H9 (cell line): Measurements from ENCODE around the gene GSG1L. TPM values are rescaled to one million over a fixed set of nuclear protein-coding genes. Genes with fewer than 3 reads are reported as not detected.

ENCODE experiments used
- DNase-seq: peaks from one replicate; pipeline ENCODE4 v3.0.0-alpha.2; 2017
- H2AFZ ChIP-seq: one replicate; pipeline ENCODE4 v1.6.1; 2013; ENCODE audit warnings: mild to moderate bottlenecking, low read length, control low read depth, moderate library complexity
- H2AK5ac ChIP-seq: 2 replicates; pipeline ENCODE4 v1.6.1; 2013; ENCODE audit warnings: low read length, control low read depth, mixed read lengths; ENCODE audit not compliant: insufficient read length
- H2BK120ac ChIP-seq: one replicate; pipeline ENCODE4 v1.6.1; 2013; ENCODE audit warnings: low read depth, mild to moderate bottlenecking, low read length, control low read depth, inconsistent platforms; ENCODE audit not compliant: poor library complexity, severe bottlenecking
- H2BK12ac ChIP-seq: 2 replicates; pipeline ENCODE4 v1.6.1; 2013; ENCODE audit warnings: low read length, control low read depth, mixed read lengths, low read depth; ENCODE audit not compliant: insufficient read length
- H2BK15ac ChIP-seq: 2 replicates; pipeline ENCODE4 v1.6.1; 2013; ENCODE audit warnings: low read depth, low read length, control low read depth
- H2BK20ac ChIP-seq: one replicate; pipeline ENCODE4 v1.6.1; 2013; ENCODE audit warnings: low read depth, mild to moderate bottlenecking, low read length, control low read depth, inconsistent platforms; ENCODE audit not compliant: poor library complexity, severe bottlenecking
- H2BK5ac ChIP-seq: 2 replicates; pipeline ENCODE4 v1.6.1; 2013; ENCODE audit warnings: low read length, control low read depth, mixed read lengths; ENCODE audit not compliant: insufficient read length
- H3K14ac ChIP-seq: 2 replicates; pipeline ENCODE4 v1.6.1; 2013; ENCODE audit warnings: low read length, control low read depth; ENCODE audit not compliant: insufficient read depth
- H3K18ac ChIP-seq: 2 replicates; pipeline ENCODE4 v1.6.1; 2013; ENCODE audit warnings: low read depth, mild to moderate bottlenecking, mixed read lengths, low read length, control low read depth; ENCODE audit not compliant: insufficient read length
- H3K23ac ChIP-seq: 2 replicates; pipeline ENCODE4 v1.6.1; 2013; ENCODE audit warnings: low read length, control low read depth, mixed read lengths, low read depth; ENCODE audit not compliant: insufficient read length
- H3K23me2 ChIP-seq: 2 replicates; pipeline ENCODE4 v1.6.1; 2013; ENCODE audit warnings: low read depth, mild to moderate bottlenecking, mixed read lengths, low read length, control low read depth; ENCODE audit not compliant: insufficient read length, poor library complexity, severe bottlenecking
- H3K27ac ChIP-seq: 2 replicates; pipeline ENCODE4 v1.5.1; 2013; ENCODE audit warnings: low read length, control low read depth, mixed read lengths, low read depth; ENCODE audit not compliant: insufficient read length
- H3K27me3 ChIP-seq: 2 replicates; pipeline ENCODE4 v1.6.1; 2013; ENCODE audit warnings: low read length, control low read depth, inconsistent platforms; ENCODE audit not compliant: insufficient read depth
- H3K4ac ChIP-seq: 2 replicates; pipeline ENCODE4 v1.6.1; 2013; ENCODE audit warnings: low read depth, mild to moderate bottlenecking, control low read depth, inconsistent platforms, low read length, moderate library complexity
- H3K4me1 ChIP-seq: 2 replicates; pipeline ENCODE4 v1.6.1; 2013; ENCODE audit warnings: low read length, control low read depth, inconsistent platforms; ENCODE audit not compliant: insufficient read depth
- H3K4me2 ChIP-seq: 2 replicates; pipeline ENCODE4 v1.6.1; 2013; ENCODE audit warnings: low read length, control low read depth, mixed read lengths; ENCODE audit not compliant: insufficient read length, insufficient read depth
- H3K56ac ChIP-seq: 2 replicates; pipeline ENCODE4 v1.6.1; 2013; ENCODE audit warnings: low read depth, mild to moderate bottlenecking, mixed read lengths, low read length, control low read depth; ENCODE audit not compliant: insufficient read length
- H3K79me1 ChIP-seq: 2 replicates; pipeline ENCODE4 v1.6.1; 2013; ENCODE audit warnings: low read depth, mild to moderate bottlenecking, moderate library complexity, low read length, control low read depth, inconsistent platforms; ENCODE audit not compliant: insufficient read depth, poor library complexity, severe bottlenecking
- H3K79me2 ChIP-seq: 2 replicates; pipeline ENCODE4 v1.6.1; 2013; ENCODE audit warnings: low read length, control low read depth, inconsistent platforms; ENCODE audit not compliant: insufficient read depth
- H3K9ac ChIP-seq: 2 replicates; pipeline ENCODE4 v1.6.1; 2013; ENCODE audit warnings: low read length, control low read depth, mixed read lengths; ENCODE audit not compliant: insufficient read length; ENCODE audit errors: extremely low read depth
- H3K9me3 ChIP-seq: one replicate; pipeline ENCODE4 v1.6.1; 2013; ENCODE audit warnings: low read depth, low read length, inconsistent platforms; ENCODE audit not compliant: control insufficient read depth
- H3T11ph ChIP-seq: one replicate; pipeline ENCODE4 v1.6.1; 2013; ENCODE audit warnings: mild to moderate bottlenecking, low read length, control low read depth, inconsistent platforms
- H4K20me1 ChIP-seq: one replicate; pipeline ENCODE4 v1.6.1; 2013; ENCODE audit not compliant: control insufficient read depth, insufficient read length, insufficient read depth
- H4K5ac ChIP-seq: 2 replicates; pipeline ENCODE4 v1.6.1; 2013; ENCODE audit warnings: low read depth, mild to moderate bottlenecking, mixed read lengths, low read length, control low read depth; ENCODE audit not compliant: insufficient read length
- H4K8ac ChIP-seq: replicated peaks from 2 replicates; pipeline ENCODE4 v1.6.1; 2013; ENCODE audit warnings: low read length, control low read depth, mixed read lengths, low read depth; ENCODE audit not compliant: insufficient read length
- H4K91ac ChIP-seq: 2 replicates; pipeline ENCODE4 v1.6.1; 2013; ENCODE audit warnings: low read depth, mild to moderate bottlenecking, moderate library complexity, mixed read lengths, low read length, control low read depth; ENCODE audit not compliant: insufficient read length
- H3K27ac Mint-ChIP-seq, 3 experiments: 2 replicates in 2 of 3; 3 replicates in 1 of 3; pipeline ENCODE4 v1.8.0; 2020 to 2021; ENCODE audit warnings: mixed read lengths in 3 of 3, mild to moderate bottlenecking in 1 of 3, moderate library complexity in 1 of 3
- H3K27me3 Mint-ChIP-seq: 2 replicates; pipeline ENCODE4 v1.8.0; 2021; ENCODE audit warnings: low read depth, mild to moderate bottlenecking, moderate library complexity, mixed read lengths
- H3K36me3 Mint-ChIP-seq, 3 experiments: 2 replicates in 2 of 3; 3 replicates in 1 of 3; pipeline ENCODE4 v1.8.0; 2020 to 2021; ENCODE audit warnings: low read depth in 3 of 3, mixed read lengths in 3 of 3; ENCODE audit not compliant: insufficient read depth in 1 of 3
- H3K4me1 Mint-ChIP-seq, 2 experiments: 2 replicates each; pipeline ENCODE4 v1.8.0; 2020; ENCODE audit warnings: mixed read lengths in 2 of 2
- H3K4me3 Mint-ChIP-seq, 2 experiments: 2 replicates in 1 of 2; 3 replicates in 1 of 2; pipeline ENCODE4 v1.8.0; 2020 to 2021; ENCODE audit warnings: mild to moderate bottlenecking in 2 of 2, mixed read lengths in 2 of 2, moderate library complexity in 1 of 2
- H3K9me3 Mint-ChIP-seq, 2 experiments: 2 replicates in 1 of 2; 3 replicates in 1 of 2; pipeline ENCODE4 v1.8.0; 2020; ENCODE audit warnings: mild to moderate bottlenecking in 2 of 2, mixed read lengths in 2 of 2, moderate library complexity in 1 of 2
- CTCF ChIP-seq: fragments of 200-600 bp; sonication (generic); conservative IDR thresholded peaks from 3 replicates; pipeline ENCODE4 v1.8.0; 2021; ENCODE audit warnings: antibody characterized with exemption, mild to moderate bottlenecking
- WGBS: extraction: QIAGEN DNeasy Blood & Tissue Kit; methylation state at CpG from one replicate; pipeline ENCODE4 v1.1.7; 2013; ENCODE audit warnings: missing lambda C conversion rate, low lambda C conversion rate, mixed read lengths; ENCODE audit not compliant: insufficient read length; ENCODE audit errors: extremely low coverage; 5-methylcytosine and 5-hydroxymethylcytosine counted together
- total RNA-seq: library from RNA; stranded (reverse); gene quantifications from 2 replicates; pipeline ENCODE4 v1.2.1, GENCODE V29; 2021

Gene GSG1L
- total RNA-seq, 1 experiment from 2014 or later, result 0.35 TPM

- peaks cover 34% of the 10 kb centered on the region for H3K27me3 Mint-ChIP-seq
- no peak overlapping the region for H2BK20ac ChIP-seq
- no peak overlapping the region for H2BK120ac ChIP-seq
- TF ChIP-seq CTCF, result no peak
- no peaks in the 10 kb centered on the region for H3K79me2 ChIP-seq
- H3T11ph ChIP-seq, result no peak overlapping the region
- no peak overlapping the region for H3K56ac ChIP-seq
- H3K9me3 ChIP-seq, result no peaks in the 10 kb centered on the region
- WGBS, result no CpG with 5 or more reads among the region's 3 CpGs
- H2BK12ac ChIP-seq, result no peak overlapping the region
- H3K4me3 Mint-ChIP-seq, result no peak overlapping the region
- H2BK5ac ChIP-seq, result no peak overlapping the region
- no peak overlapping the region for H4K91ac ChIP-seq
- H3K23me2 ChIP-seq, result no peaks in the 10 kb centered on the region
- H3K23ac ChIP-seq, result no peak overlapping the region
- H3K14ac ChIP-seq, result no peak overlapping the region
- H3K9ac ChIP-seq, result no peak overlapping the region
- no peaks in the 10 kb centered on the region for H3K4me1 ChIP-seq
- H3K4ac ChIP-seq, result no peak overlapping the region
- no peaks in the 10 kb centered on the region for H4K20me1 ChIP-seq
- H3K27me3 ChIP-seq, result no peaks in the 10 kb centered on the region
- H3K27ac ChIP-seq, result no peak overlapping the region
- H3K4me1 Mint-ChIP-seq, result no peaks in the 10 kb centered on the region
- H3K18ac ChIP-seq, result no peak overlapping the region
- no peak overlapping the region for H4K5ac ChIP-seq
- H3K79me1 ChIP-seq, result no peaks in the 10 kb centered on the region
- no peak overlapping the region for H3K27ac Mint-ChIP-seq
- DNase-seq, result no peak
- peaks cover 11 to 22% of the 10 kb centered on the region in 2 experiments for H3K9me3 Mint-ChIP-seq
- H3K36me3 Mint-ChIP-seq, result peaks cover 0 to 1% (median 0%) of the 10 kb centered on the region in 3 experiments; a peak in 2 of 7 replicates
- no peak overlapping the region for H2AK5ac ChIP-seq
- H2BK15ac ChIP-seq, result no peak overlapping the region
- H4K8ac ChIP-seq, result no peak overlapping the region
- no peak overlapping the region for H3K4me2 ChIP-seq
- no peak overlapping the region for H2AFZ ChIP-seq
Measured at GRCh38 chr16:27954191-27954590, 109.3 kb downstream of the GSG1L start.
